NAMALWA (cell line): Measurements from ENCODE around the gene SCAF1.

ENCODE experiments used
- DNase-seq: peaks from one replicate; pipeline ENCODE4 v3.0.0-alpha.2; 2015; ENCODE audit warnings: low spot score

Gene SCAF1

GRCh38 chr19:49665036-49665350 is 23.0 kb downstream of the SCAF1 start:
- no peak for DNase-seq

GRCh38 chr19:49665351-49666119 is 23.5 kb downstream of the SCAF1 start, which contains the start of the genes BCL2L12 and IRF3:
Gene BCL2L12 (plus strand): TSS chr19:49665933. CDS start chr19:49666693, 760 bp downstream.
Gene IRF3 (minus strand): TSS chr19:49665857. CDS start chr19:49664838, 1,019 bp downstream.
- peak; percentile 99 for DNase-seq

- no peak for DNase-seq
Observed at GRCh38 chr19:49666120-49666444, 24.1 kb downstream of the SCAF1 start.

- DNase-seq: no peak
Observed at GRCh38 chr19:49667473-49667872, 25.5 kb downstream of the SCAF1 start.

GRCh38 chr19:49669516-49669915 is 27.5 kb downstream of the SCAF1 start:
- DNase-seq: no peak

GRCh38 chr19:49672131-49672919 is 30.3 kb downstream of the SCAF1 start:
- DNase-seq: peak; percentile 88

GRCh38 chr19:49676136-49676783 is 34.3 kb downstream of the SCAF1 start:
- DNase-seq: peak; percentile 90

- DNase-seq: peak; percentile 100
Observed at GRCh38 chr19:49676784-49677230, 34.8 kb downstream of the SCAF1 start.

- DNase-seq: peak; percentile 85
Observed at GRCh38 chr19:49677231-49677900, 35.4 kb downstream of the SCAF1 start, which contains the start of gene PRMT1. Gene PRMT1 (plus strand): TSS chr19:49677271. CDS start chr19:49677281, 10 bp downstream.

GRCh38 chr19:49677901-49678674 is 36.1 kb downstream of the SCAF1 start:
- DNase-seq: peak; percentile 93

- no peak for DNase-seq
Observed at GRCh38 chr19:49678985-49679770, 37.2 kb downstream of the SCAF1 start.

GRCh38 chr19:49679771-49680413 is 37.9 kb downstream of the SCAF1 start:
- no peak for DNase-seq

- DNase-seq: peak; percentile 92
Observed at GRCh38 chr19:49680421-49681351, 38.7 kb downstream of the SCAF1 start.

- DNase-seq: no peak
Observed at GRCh38 chr19:49681830-49682229, 39.8 kb downstream of the SCAF1 start.

- DNase-seq: no peak
Observed at GRCh38 chr19:49682274-49682673, 40.3 kb downstream of the SCAF1 start.

GRCh38 chr19:49683814-49684250 is 41.8 kb downstream of the SCAF1 start:
- DNase-seq: no peak

GRCh38 chr19:49684251-49684982 is 42.4 kb downstream of the SCAF1 start:
- DNase-seq: peak; percentile 64

GRCh38 chr19:49684983-49685553 is 43.1 kb downstream of the SCAF1 start:
- DNase-seq: no peak
